Myocyte (in vitro differentiated cells): Measurements from ENCODE around the gene DAPK1. TPM values are rescaled to one million over a fixed set of nuclear protein-coding genes. Genes with fewer than 3 reads are reported as not detected.

Experiments
- DNase-seq: peaks from one replicate; pipeline ENCODE4 v3.0.0-alpha.2; 2012; ENCODE audit warnings: low read depth
- total RNA-seq: library from RNA; depleted of rRNA; stranded (reverse); fragments of >200 nt; gene quantifications from 2 replicates; pipeline ENCODE4 v1.2.3, GENCODE V29; 2014

Gene DAPK1
- total RNA-seq, 1 donor from 2014 or later = 68.3 TPM

DNA sequence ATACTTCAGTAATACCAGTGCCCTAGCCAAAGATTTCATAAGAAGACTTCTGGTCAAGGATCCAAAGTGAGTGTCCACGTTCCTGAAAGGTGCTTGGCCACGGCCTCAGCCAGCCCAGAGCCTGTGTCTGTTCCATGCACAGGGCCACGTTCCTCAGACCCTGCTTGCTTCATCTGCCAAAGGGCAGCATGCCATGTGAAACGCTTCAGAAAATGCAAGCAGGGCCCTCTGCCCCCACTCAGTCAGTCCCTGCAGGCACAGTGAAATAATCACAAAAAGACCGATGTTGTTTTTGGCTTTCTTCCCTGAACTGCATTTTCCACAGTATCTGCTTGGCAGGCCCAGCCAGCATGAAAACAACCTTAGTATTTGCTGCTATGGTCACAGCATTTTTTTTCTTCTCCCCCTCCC is 142.7 kb downstream of the DAPK1 start:
- DNase-seq = peak; percentile 53

DNA sequence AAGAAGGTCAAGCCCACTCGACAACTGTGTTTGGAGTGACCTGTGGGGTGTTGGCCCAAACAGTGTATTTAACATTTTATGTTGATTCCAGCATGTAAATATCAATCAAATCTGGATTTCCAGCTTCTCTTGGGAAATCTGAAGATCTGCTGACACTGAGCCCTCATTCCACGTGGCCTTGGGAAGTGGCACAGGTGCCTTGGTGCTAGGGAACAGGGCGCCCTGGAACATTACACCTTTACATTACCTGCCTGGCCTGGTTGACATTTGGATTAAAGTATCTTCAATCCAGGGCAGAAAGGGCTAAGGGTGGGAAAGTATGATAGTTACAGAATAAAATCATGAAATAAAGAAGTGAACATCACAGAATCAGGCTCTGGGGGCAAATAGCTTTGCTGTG is 143.4 kb downstream of the DAPK1 start:
- DNase-seq = no peak

DNA sequence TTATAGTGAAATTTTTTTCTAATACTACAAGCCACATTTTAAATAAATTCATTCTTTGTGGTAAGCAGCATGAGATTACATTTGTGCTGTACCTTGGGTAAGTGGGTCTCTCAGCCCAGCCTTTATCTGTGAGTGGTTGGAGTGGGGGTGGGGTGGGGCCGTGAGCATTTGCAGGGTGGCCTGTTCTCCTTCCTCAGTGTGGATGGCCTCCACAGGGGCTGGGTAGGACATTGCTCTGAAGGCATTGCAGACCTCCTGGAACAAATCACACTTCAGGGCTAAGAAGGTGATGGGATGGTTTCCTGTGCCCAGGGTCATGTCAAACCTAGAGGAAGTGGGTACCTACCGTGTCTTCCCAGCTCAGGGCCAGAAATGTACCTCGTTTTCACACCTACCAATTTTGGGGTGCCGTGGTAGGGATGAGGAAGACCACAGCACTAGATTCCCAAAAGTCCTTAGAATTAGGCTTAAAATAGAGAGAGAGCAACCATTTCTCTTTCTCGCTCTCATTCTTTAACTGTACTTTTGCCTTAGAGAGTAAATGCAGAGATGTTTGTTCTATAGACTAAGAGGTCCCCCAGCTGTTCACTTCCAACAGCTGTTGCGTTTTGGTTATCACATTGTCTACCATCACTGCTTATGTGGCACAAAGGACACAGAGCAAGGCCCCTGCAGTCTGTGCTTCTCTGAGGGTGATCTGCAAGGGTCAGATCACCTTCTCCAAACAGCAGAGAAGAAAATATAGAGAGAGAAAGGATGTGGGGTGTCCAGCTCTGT is 144.9 kb downstream of the DAPK1 start:
- DNase-seq = no peak

DNA sequence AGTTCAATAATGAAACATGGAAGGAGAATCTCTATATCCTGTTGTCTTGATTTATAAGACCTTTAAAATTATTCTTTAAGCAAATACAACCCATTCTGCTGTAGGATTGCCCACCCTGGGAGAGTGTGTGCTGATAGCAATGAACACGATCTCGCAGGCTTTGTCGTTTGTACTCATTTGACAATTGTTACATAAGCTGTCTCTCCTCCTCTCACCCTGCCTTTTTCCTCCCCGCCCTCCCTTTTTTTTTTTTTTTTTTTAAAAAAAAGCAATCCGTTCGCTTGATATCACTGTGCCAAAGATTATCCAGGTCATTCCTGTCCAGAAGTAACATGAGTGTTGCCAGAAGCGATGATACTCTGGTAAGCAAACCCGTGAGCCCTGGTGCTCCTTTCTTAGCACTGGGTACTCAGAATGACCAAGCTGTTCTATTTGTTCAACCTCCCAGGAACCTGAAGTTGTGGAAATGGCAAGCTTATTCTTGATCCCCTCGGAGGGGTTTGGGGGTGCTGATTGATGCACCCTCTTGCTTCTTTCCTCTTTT is 145.5 kb downstream of the DAPK1 start:
- no peak for DNase-seq

DNA sequence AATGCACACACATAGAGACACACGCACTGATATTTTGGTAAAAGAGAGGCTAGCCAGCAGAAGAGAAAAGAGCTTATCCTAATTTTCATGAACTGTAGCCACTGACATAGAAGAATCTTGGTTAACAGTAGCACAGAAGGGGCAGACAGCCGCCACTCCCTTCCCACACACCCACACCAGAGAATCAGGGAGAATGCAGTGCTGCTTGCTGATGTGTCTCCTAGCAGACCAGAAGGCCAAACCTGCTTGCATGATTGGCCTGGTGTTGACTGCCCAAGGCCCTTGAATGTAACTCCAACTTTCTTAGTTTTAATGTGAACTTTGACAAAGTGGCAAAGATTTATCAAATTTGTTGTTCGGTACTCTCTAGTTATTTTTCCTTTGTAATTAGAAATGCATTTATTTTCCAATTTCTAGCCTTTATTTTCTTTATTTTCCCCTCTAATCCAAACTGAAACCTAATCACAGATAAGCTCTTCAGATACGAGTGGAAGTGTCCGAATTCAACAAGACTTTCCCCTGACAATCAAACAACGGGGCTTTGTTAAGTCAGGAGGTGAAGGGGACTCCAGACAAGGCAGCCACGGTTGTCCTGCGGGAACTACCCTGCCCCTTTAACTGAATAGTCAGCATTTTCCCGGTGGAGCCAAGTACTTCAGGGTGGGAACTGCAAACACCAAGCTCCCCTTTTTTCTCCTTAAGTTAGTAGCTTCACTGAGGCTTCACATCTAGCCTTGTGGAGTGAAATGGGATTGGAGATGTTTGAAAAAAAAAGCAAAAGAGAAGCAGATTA is 146.3 kb downstream of the DAPK1 start:
- no peak for DNase-seq

DNA sequence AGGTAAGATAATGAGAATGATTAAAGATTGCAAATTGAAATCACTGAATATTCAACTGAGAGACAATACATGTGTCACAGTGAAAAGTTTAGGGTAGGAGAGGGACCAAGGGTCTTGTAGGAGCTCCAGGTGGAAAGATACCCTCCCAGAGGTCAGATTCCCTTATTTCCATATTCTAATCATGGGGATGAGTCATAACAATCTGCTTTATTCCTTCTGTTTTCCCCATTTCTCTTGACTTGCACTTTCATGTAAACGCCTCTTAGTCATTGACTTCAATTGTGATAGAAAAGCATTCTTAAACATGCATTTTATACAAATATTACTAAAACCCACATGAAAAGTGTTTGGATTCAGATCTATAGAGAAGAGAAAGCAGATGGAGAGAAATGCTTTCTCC is 147.0 kb downstream of the DAPK1 start:
- DNase-seq = no peak

DNA sequence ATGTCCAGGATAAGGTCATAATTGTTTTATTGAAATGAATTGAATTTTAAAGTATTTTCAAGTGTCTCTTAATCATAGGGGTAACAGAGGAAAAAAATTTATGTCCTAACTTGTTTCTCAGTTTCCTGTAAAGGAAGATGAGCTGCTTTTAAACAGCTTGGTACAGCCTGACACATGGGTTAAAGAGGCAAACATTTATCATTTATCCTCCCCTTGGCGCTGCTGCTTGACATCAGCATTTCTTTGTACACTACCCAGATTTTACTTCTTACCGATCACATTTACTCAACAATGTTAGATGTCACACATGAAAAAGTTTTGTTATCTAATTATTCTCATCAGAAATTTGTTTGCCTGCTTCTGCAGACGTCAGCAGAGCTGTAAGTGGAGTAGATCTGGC is 148.9 kb downstream of the DAPK1 start:
- no peak for DNase-seq

DNA sequence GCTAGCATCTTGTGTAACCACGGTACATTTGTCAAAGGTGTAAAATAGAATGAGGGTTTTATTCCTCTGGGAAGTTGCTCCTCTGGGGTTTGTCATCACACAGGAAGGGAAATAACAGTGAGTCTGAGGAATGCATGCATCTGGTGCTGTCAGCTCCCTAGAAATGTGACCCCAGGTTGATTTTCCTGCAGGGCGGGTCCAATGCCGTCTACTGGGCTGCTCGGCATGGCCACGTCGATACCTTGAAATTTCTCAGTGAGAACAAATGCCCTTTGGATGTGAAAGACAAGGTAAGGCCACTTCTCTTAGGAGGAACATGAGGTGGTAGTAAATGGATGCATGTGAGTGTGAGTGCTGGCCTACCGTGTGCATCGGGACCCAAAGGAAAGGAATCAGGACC is 149.4 kb downstream of the DAPK1 start:
- DNase-seq = no peak

DNA sequence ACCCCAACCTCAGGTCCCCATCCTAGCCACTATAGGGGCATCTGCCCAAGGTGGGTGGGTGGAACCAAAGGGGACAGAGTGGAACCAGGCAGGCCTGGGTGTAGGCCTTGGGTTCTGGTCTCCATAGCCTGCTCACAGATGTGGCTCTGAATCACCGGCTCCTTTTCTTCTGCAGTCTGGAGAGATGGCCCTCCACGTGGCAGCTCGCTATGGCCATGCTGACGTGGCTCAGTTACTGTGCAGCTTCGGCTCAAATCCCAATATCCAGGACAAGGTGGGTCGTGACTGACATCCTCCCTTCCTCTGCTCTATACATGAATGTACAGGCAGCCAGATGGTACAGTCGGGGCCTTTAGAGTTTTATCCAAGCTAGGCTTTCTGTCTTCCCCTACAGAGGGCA is 150.9 kb downstream of the DAPK1 start:
- DNase-seq = no peak

DNA sequence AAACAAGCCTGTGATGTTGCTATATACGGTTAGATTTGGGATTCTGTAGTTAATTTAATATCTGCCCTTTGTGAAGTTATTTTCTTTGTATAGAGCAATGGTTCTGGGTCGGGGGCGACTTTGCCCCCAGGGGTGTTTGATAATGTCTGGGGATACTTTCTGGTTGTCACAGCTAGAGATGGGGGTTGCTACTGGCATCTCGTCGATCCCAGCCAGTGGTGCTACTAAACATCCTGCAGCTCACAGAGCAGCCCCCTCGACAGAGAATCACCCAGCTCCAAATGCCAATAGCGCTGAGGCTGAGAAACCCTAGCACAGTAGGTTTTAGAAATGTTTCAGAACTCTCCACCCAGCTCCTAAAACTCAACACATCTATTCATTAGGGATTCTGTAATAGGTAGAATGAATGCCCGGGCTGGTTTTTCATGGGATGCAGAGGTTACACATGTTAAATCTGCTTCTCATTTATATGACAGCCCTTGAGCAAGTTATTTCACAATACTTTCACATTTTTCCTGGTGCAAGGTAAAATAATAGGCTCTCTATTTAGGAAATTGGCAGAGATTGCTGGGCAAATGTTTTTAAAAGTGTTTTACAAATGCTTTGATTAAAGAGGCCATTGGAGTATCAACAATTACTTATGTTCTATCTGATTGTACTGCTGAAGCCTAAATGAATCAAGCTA is 153.1 kb downstream of the DAPK1 start:
- DNase-seq = no peak

DNA sequence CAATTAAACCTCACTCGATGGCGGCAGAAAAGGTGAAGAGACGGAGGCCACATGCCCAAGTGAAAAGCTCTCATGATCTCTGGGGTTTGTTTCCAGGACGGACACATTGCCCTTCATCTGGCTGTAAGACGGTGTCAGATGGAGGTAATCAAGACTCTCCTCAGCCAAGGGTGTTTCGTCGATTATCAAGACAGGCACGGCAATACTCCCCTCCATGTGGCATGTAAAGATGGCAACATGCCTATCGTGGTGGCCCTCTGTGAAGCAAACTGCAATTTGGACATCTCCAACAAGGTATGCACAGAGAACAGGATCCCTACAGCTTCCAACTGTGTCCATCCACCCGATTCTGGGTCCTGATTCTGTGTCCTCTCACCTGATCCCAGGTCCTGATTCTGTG is 153.8 kb downstream of the DAPK1 start:
- no peak for DNase-seq

DNA sequence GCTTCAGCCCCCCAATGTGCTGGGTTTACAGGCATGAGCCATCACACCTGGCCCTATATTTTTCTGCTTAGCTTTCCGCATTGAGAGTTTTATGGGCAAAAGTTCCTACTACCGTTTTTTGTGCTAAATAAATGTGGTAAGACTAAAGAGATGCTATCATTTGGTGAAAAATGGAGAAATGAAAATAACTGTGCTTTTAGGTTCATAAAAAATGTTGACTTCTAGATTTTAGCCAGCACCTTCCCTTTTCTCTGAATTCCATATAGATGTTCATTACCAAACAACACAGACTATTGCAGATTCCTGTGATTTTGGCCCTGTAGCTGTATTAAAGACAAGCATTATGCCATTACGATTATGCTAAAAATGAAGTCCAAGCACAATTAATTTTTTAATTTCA is 156.3 kb downstream of the DAPK1 start:
- DNase-seq = no peak

DNA sequence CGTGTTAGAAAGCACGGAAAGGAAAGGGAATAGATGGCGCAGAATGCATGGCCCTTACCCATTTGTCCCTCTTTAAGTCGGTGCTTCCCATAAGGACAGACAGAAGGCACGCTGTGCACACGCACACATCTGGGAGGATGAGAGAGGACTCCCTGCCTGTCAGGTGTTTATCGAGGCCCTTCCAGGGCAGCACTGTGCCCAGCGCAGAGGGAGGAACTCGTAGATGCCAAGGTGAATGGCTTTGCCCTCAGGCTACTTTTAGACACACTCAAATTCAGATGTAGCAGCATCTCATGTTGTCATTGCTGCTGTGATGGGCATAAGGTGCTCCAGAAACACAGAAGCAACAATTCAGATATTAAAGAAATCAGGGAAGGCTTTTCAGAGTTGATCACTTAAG is 158.1 kb downstream of the DAPK1 start:
- DNase-seq = no peak

DNA sequence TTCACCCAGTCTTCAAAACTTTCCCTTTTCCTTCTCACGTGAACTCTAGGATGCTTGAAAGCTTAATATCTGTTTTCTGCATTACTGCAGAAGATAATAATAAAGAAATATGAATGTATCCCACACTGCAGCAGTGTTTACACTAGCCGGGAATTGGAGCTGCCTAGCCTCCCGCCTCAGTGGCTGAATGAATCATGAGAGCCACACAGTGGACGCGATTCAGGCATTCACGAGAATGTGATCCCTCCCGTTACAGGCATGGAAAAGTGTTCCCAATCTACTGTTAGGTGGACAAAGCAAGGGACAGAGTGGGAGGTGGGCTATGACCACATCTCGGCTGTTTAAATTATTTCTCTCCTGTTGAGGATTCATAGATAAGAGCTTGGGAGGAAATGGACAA is 158.8 kb downstream of the DAPK1 start:
- peak; percentile 29 for DNase-seq

DNA sequence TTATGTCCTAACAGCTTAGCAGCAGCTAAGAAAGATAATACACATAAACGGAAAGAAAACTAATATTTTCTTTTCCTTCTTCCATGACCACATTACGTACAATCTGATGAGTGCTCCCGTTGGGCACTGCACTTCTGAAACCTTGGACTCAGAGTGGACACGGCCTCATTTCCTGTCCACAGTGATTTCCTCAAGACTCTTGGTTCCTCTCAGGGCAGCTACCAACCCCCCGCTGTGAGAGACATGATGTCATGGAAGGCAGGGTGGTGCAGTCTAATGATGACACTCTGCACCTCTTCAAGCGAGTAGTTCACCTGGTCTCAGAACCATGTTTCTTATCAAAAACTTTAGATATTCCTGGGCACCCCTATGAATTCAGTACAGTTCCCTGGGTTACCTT is 159.5 kb downstream of the DAPK1 start:
- no peak for DNase-seq

DNA sequence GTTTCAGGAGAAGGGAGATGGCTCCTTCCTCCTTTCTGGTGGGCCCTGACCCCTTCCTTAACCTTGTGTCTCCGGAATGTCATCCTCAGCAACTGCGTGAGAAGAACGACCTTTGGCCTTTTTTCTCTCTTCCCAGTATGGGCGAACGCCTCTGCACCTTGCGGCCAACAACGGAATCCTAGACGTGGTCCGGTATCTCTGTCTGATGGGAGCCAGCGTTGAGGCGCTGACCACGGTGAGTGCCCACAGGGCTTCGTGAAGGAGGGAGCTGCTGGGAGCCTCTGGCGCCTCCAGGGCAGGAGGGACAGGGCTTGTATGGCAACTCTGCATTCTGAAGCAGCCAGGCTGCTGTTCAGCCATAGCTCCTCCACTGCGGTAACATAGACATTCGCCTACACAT is 160.2 kb downstream of the DAPK1 start:
- DNase-seq = no peak

DNA sequence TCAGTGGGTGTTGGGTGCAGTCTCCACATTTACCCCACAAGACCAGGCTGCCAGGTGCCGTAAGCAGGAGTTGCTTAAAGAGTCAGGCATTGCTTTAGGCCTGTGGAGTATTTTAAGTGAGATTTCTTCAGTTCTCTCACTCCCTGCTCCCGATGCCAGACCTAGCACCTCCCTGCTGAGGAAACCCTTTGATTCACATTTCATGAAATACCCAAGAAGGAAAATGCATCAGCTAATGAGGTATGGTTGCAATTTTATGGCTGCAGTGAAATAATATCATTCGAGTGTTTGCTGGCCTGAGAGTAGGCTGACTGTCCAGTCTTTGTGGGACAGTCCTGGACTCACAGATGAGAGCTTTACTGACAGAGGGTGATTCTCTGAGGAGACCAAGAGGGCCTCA is 160.8 kb downstream of the DAPK1 start:
- no peak for DNase-seq

DNA sequence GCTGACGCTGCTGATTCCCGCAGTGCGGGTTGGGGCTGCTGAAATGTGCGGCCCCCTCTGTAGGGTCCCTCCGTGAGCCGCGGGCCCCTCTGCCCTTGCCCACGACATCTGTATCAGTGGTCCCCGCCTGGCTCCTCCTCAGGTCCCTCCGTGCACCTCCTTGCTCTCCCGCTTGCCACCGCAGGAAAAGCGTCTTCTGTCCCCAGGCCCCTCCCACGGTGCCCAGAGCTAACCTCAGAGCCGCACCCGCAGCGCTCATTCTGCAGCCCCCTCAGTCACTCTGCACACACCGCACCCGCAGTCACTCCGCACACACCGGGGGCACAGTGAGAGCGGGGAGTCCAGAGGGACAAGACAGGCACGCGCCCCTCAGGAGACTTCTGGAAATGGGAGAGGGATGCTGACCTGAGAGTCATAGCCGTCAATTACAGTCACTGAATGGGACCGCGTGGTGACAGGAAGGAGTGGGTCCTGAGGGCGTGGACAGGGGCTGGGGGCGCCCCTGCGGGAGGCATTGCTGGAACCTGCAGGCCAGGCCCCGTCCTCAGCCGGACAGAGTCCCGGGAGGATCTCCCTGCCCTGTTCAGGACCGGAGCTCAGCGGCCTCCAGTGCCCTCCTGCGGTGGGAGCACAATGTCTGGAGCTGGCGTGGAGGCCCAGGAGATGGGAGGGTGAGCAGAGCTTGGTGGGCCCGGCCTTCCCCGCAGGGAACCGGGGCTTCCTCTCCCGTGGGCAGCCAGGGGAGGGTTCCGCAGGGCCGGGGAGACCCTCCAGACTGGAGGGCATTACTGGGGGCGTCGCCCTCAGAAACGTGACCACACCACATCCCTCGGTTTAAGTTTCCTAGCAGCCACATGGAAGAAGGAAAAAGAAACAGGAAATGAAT is 162.1 kb downstream of the DAPK1 start:
- no peak for DNase-seq

DNA sequence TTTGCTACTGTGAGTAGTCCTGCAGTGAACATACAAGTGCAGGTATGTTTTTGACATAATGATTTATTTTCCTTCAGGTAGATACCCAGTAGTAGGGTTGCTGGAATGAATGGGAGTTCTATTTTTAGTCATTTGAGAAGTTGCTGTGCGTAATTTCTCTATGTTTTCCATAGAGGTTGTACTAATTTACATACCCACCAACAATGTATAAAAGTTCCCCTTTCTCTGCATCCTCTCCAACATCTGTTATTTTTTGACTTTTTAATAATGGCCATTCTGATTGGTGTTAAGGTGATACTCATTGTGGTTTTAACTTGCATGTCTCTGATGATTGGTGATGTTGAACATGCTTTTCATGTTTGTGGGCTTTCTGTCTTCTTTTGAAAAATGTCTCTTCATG is 163.6 kb downstream of the DAPK1 start:
- no peak for DNase-seq

DNA sequence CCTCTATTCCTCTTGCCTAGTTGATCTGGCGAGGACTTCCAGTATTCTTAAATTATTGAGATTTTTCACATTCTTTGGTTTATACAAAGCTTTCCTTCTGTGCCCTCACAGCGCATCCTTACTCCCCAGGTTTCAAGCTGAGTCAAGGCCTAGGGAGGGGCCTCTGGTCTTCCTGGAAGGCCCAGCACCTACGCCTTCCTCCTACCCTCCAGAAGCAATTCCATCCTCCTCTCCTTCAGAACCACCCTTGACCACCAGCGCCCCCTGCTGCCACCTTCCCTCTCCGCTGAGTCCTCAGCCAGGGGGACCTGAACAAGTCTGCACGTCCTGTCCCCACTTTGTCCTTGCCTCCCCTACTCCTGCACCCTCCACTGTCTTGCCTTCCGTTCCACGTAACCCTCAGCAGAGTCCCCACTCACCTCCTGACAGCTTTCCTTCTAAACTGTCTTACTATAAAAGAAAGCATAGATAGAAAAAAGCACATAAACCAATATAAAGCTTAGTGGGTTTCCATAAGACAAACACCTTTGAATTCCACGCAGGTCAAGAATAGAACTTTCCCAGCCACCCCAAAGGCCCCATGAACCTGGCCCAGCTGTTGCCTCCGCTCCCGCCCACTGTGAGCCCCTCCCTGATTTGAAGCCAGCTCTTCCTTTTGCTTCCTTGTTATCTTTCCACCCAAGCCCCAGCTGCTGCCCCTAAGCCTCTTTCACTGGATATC is 165.3 kb downstream of the DAPK1 start:
- peak; percentile 65 for DNase-seq
